DMS153 treated with DMSO at 0.1 percent for 48 hours (cell line): ENCODE measurements around the gene HOMER3.

Experiments
- DNase-seq: peaks from one replicate; lab custom pipeline; 2025; ENCODE audit not compliant: unreplicated experiment; lab: John Stamatoyannopoulos, UW

HOMER3 gene

GRCh38 chr19:18940769-18941627, at the start of gene HOMER3:
Gene HOMER3 (minus strand): TSS chr19:18941217. CDS start chr19:18938982, 2,235 bp downstream.
- peak; percentile 8 for DNase-seq

GRCh38 chr19:18990128-18990708, 49.2 kb upstream of the HOMER3 start:
- no peak for DNase-seq

- DNase-seq: no peak
These were observed 48.3 kb upstream of the HOMER3 start for GRCh38 chr19:18989316-18989715.

- DNase-seq: no peak
These were observed 46.4 kb upstream of the HOMER3 start for GRCh38 chr19:18987456-18987855.

- DNase-seq: no peak
These were observed 44.2 kb upstream of the HOMER3 start for GRCh38 chr19:18985257-18985656.

DNA sequence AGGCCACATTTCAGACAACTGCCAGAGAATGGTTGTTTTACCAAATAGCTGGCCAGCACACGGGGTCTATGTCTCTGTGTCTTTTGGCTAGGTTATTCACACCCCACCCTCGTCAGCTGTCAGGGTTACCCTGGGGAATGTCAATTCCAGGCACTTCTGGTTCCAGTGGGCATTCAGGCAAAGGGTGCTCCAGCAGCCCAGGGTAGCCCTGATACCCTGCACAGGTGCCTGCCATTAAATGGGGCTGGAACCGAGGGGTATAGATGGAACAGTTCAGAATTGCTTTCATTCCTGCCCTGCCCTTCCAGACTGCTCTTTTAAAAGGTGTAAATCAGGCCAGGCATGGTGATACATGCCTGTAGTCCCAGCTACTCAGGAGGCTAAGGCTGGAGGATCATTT, 43.2 kb upstream of the HOMER3 start:
- DNase-seq: no peak

- DNase-seq: no peak
These were observed 41.7 kb upstream of the HOMER3 start for GRCh38 chr19:18982669-18983068.

DNA sequence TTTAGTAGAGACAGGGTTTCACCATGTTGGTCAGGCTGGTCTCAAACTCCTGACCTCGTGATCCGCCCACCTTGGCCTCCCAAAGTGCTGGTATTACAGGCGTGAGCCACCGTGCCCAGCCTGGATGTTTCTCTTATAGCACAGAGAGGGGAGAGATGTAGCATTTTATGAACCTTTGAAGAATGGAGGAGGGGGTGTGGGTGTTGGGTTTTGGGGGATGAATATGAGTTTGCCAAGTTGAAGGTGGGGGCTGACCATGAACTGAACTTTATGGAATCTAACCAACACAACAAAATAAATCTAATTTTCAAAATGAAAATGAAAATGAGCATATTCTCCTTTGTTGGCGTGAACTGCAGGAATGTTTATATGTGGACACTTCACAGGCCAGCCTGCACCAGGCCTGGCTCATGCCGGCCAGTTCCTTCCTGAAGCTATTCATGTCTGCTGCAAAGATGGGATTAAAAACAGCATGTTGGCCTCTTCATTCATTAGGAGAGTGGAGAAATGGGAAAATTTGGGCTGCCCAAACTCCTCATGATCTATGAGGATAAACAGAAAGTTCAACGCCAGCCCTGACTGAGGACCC, 39.5 kb upstream of the HOMER3 start:
- no peak for DNase-seq

- DNase-seq: no peak
These were observed 37.6 kb upstream of the HOMER3 start for GRCh38 chr19:18978616-18979015.

- no peak for DNase-seq
These were observed 34.9 kb upstream of the HOMER3 start for GRCh38 chr19:18975869-18976268.

DNA sequence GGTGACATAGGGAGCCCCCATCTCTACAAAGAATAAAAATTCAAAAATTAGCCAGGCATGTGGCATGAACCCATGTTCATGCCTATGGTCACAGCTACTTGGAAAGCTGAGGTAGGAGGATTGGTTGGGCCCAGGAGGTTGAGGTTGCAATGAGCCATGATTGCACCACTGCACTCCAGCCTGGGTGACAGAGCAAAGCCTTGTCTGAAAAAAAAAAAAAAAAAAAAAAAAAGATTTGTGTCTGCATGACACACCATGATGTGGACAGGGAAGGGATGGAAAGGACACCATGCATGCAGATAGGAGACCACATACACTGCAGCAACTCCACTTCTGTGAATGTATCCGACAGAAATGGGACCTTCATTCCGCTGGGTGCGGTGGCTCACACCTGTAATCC, 34.0 kb upstream of the HOMER3 start:
- DNase-seq: no peak

DNA sequence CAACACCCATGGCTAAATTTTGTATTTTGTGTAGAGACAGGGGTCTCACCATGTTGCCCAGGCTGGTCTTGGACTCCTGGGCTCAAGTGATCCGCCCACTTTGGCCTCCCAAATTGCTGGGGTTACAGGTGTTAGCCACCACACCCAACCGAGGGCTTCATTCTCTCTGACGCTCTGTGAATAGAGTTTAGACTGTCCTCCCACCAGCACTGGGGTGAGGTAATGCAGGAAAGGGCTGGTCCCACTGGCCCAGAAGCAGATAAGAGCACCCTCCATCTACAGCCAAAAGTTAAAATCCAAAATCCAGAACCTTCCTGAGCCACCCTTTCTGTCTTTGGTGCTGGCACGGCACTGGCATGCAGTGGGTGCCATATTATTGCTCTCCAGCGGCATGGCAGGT, 31.8 kb upstream of the HOMER3 start:
- no peak for DNase-seq

DNA sequence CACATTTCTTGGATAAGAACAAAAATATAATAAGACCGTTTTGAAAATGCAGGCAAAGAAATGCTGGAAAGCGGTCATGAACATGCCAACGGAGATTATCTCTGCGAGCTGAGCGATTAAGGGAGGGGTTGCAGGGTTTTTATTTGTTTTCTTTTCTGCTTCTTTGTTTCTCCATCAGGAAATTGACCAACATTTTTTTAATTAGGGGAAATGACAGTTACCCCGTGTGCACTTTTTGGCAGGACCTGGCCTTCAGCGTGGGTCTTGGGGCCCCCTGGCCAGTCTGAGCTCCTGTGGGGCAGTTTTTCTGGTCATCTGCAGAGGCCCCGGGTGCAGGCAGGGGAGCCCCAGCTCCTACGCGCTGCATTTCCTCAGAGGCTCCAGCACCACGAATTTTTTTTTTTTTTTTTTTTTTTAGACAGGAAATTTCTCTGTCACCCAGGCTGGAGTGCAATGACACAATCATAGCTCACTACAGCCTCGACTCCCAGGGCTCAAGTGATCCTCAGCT, 31.3 kb upstream of the HOMER3 start:
- no peak for DNase-seq

GRCh38 chr19:18969931-18970659, 29.1 kb upstream of the HOMER3 start:
- DNase-seq: no peak

- DNase-seq: no peak
These were observed 26.5 kb upstream of the HOMER3 start for GRCh38 chr19:18967358-18968146.

GRCh38 chr19:18966307-18966706, 25.3 kb upstream of the HOMER3 start:
- DNase-seq: no peak

GRCh38 chr19:18964121-18964520, 23.1 kb upstream of the HOMER3 start:
- DNase-seq: no peak

- DNase-seq: no peak
These were observed 21.0 kb upstream of the HOMER3 start for GRCh38 chr19:18961767-18962620.

- no peak for DNase-seq
These were observed 19.4 kb upstream of the HOMER3 start for GRCh38 chr19:18960370-18960769.

DNA sequence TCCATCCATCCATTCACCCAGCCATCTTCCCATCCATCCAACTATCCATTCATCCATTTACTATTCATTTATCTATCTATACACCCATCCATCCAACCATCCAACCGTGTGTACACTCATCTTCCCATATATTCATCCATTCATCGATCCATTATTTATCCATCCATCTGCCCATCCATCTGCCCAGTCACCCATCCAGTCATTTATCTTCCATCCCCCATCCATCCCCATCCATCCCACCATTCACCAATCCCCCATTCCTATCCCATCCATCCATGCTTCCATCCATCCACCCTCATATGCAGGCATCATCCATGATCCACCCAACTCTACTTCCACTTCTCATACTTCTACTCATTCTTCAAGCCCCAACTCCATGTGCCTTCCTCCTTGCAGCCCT, 14.0 kb upstream of the HOMER3 start:
- DNase-seq: no peak
